ENCODE results near the gene AGAP3.

The AGAP3 gene

DNA sequence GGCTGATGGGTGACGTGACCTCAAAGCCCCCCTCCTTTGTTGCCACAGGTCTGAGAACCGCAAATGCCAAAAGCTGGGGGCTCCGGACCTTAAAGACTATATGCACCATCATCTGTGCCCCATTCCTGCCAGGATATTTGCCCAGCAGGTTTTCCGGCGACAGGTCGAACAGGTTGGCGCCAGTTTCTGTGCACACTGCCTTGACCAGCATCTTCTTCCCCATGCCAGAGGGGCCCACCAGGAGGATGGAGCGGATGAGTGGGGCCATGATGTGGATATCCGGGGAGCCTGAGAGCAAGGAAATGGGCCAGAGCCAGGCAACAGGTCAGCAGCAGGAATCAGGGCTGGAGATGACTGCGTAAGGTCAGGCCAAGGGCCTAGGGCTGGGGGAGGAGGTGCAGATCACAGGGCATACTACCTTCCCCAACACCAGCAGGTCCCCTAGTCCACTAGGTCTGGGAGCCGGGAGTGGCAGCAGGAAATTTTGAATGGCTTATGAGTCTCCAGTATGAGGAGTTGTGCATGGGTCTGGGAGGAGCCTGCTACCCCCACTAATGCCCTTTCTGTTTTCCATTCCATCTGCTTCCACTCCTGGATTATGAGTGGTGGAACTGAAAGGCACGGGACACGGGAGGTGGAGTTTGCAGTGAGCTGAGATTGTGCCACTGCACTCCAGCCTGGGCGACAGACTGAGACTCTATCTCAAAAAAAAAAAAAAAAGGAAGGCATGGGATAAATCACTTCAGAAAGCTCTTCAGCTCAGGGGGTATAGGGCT, 107.1 kb downstream of the AGAP3 start:
- TF ChIP-seq, protein P1, sequence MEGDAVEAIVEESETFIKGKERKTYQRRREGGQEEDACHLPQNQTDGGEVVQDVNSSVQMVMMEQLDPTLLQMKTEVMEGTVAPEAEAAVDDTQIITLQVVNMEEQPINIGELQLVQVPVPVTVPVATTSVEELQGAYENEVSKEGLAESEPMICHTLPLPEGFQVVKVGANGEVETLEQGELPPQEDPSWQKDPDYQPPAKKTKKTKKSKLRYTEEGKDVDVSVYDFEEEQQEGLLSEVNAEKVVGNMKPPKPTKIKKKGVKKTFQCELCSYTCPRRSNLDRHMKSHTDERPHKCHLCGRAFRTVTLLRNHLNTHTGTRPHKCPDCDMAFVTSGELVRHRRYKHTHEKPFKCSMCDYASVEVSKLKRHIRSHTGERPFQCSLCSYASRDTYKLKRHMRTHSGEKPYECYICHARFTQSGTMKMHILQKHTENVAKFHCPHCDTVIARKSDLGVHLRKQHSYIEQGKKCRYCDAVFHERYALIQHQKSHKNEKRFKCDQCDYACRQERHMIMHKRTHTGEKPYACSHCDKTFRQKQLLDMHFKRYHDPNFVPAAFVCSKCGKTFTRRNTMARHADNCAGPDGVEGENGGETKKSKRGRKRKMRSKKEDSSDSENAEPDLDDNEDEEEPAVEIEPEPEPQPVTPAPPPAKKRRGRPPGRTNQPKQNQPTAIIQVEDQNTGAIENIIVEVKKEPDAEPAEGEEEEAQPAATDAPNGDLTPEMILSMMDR (IDR thresholded peaks at IDR 0.05; ENCODE audit: low read depth, low read length): no peak
- no peak for TF ChIP-seq MAX (IDR thresholded peaks at IDR 0.05; ENCODE audit: low read depth, low read length)
- TF ChIP-seq MYC (IDR thresholded peaks at IDR 0.05; ENCODE audit: low read depth, low read length): no peak
- TF ChIP-seq POLR2A (IDR thresholded peaks at IDR 0.05; ENCODE audit: extremely low read depth, insufficient read length): no peak

More for the DNA sequence above, 107.1 kb downstream of the AGAP3 start:
- no peak overlapping the region for H3K4me3 ChIP-seq (ENCODE audit: low read depth, low read length)
- no peak for DNase-seq (ENCODE audit: low read depth)
